Retinal pigment epithelial cell (primary cell): ENCODE measurements around the gene AQP2.

ENCODE experiments used
- DNase-seq: peaks from one replicate; pipeline ENCODE4 v3.0.0-alpha.2; 2010; ENCODE audit warnings: low read depth
- H3K4me3 ChIP-seq: 2 replicates; pipeline ENCODE4 v1.5.1; 2011; ENCODE audit warnings: mild to moderate bottlenecking, low read length, control low read depth, moderate library complexity
- TF ChIP-seq, protein P1 (sequence below): conservative IDR thresholded peaks from 2 replicates; pipeline ENCODE4 v1.5.1; 2011; ENCODE audit warnings: low read depth, low read length, control low read depth, inconsistent platforms

Gene AQP2

DNA sequence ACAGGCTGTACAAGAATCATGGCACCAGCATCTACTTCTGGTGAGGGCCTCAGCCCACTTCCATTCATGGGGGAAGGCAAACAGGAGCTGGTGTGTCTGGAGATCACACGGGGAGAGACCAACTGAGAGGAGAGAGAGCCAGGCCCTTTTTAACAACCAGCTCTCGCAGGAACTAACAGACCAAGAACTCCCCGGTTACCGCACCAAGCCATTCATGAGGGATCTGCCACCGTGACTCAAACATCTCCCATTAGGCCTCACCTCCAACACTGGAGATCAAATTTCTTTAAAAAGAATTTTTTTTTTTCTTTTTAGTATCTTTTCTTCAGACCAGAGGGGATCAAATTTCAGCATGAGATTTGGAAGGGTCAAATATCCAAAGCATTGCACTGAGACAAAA lies 16.7 kb upstream of the AQP2 start:
- TF ChIP-seq, protein P1, sequence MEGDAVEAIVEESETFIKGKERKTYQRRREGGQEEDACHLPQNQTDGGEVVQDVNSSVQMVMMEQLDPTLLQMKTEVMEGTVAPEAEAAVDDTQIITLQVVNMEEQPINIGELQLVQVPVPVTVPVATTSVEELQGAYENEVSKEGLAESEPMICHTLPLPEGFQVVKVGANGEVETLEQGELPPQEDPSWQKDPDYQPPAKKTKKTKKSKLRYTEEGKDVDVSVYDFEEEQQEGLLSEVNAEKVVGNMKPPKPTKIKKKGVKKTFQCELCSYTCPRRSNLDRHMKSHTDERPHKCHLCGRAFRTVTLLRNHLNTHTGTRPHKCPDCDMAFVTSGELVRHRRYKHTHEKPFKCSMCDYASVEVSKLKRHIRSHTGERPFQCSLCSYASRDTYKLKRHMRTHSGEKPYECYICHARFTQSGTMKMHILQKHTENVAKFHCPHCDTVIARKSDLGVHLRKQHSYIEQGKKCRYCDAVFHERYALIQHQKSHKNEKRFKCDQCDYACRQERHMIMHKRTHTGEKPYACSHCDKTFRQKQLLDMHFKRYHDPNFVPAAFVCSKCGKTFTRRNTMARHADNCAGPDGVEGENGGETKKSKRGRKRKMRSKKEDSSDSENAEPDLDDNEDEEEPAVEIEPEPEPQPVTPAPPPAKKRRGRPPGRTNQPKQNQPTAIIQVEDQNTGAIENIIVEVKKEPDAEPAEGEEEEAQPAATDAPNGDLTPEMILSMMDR: no peak
- H3K4me3 ChIP-seq: no peak overlapping the region
- DNase-seq: no peak

DNA sequence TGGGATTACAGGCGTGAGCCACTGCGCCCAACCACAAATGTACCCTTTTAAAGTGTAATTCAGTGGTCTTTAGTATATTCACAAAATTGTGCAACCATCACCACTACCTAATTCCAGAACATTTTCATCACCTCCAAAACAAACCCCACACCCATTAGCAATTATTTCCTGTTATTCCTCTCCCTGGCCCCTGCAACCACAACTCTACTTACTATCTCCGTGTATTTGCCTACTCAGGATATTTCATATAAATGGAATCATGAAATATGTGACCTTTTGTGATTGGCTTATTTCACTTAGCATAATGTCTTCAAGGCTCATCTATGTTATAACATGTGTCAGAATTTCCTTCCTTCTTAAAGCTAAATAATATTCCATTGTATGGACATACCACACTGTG lies 16.0 kb upstream of the AQP2 start:
- H3K4me3 ChIP-seq: no peak overlapping the region
- TF ChIP-seq, protein P1: no peak
- DNase-seq: no peak

DNA sequence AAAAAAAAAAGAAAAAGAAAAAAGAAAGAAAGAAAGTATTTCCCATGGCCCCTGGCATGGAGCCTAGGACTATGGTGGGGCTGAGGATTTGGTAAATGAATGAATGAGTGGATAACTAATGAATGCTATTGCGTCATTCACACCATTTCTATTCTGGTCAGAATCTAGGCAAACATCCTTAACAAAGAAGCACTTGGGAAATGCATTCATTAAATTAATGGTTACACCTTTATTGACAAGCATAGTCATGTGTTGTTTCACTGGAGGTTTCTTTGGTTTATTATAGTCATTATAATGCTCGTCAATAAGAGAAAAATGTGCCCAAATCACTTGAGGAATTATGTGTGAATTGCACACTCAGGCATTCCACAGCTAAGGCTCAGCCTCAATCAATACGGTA lies 13.6 kb upstream of the AQP2 start:
- TF ChIP-seq, protein P1: no peak
- DNase-seq: no peak
- no peak overlapping the region for H3K4me3 ChIP-seq

DNA sequence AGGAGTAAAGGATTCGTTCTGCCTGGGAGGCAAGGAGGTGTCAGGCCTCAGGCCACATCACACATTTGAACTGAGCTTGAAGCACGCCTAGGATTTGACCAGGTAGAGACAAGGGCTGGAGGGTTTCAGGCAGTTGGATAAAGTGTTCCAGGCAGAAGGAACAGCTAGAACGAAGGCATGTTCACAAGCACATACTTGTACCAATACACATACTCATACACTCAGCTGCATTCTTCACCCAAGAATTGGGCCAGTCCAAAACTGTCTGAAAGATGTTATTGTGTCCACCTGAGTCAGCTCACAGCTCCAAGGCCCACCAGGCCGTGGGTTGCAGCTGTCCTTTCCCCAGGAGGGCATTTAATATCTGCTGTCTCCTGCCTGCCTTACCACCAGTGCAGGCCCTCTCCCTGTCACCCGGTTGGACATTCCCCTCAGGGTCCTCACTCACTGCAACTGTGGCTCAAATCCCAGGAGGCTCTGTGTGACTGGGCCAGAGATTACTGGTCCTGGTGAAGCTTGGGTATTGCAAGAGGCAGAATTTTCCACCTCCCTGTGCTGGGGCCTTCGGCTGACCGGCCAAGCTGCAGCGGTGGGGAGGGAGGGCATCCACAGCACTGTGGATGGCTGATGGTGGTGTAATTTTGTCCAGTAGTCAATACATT lies 12.8 kb upstream of the AQP2 start:
- no peak for DNase-seq
- TF ChIP-seq, protein P1: no peak
- H3K4me3 ChIP-seq: no peak overlapping the region

DNA sequence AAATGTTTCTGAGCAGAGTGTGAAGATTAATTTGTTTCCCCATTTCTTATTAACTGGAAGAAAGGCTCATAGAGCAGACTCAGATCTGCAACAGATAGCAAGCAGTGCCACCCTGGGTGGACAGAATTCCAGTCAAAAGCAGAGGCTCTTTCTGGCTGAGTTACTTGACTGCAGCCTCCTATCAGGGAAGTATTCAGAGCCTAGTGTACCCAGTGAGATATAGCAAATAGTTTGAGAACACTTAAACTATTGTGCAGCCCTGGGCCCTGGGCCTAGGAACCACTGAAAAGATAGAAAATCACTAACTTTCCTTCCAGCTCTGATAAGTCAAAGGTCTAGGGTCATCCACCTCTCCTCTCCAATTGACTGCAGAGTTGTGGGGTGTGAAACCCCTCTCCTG lies 11.2 kb upstream of the AQP2 start:
- TF ChIP-seq, protein P1: no peak
- no peak for DNase-seq
- no peak overlapping the region for H3K4me3 ChIP-seq

DNA sequence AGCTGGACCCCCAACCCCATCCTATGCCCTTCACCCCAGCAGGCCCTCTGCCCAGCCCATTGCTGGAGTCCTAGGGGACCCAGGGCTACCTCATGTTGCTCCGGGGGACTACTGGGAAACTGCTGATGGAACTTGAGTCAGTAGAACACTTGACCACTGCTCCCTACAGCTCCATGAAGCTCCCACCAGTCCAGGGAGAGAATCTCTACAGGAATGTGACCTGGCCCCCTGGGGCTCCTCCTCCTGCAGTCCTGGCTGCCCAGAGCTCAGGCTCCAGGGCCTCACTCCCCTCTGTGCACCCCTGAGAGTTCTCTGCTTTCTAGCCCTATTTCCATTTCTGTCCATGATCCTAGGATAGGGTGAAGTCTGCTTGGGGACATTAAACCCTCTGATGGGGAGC lies 10.8 kb upstream of the AQP2 start:
- DNase-seq: no peak
- no peak overlapping the region for H3K4me3 ChIP-seq
- TF ChIP-seq, protein P1: no peak
